Measurements from ENCODE around the gene SH3RF2. TPM values are rescaled to one million over a fixed set of nuclear protein-coding genes. Genes with fewer than 3 reads are reported as not detected.

The SH3RF2 gene
- total and polyA plus RNA-seq, 10 of the 15 experiments (the other 5 are each of a cell fraction or from before 2014, with no cell fraction given), result 0.15 TPM; not detected in 9

DNA sequence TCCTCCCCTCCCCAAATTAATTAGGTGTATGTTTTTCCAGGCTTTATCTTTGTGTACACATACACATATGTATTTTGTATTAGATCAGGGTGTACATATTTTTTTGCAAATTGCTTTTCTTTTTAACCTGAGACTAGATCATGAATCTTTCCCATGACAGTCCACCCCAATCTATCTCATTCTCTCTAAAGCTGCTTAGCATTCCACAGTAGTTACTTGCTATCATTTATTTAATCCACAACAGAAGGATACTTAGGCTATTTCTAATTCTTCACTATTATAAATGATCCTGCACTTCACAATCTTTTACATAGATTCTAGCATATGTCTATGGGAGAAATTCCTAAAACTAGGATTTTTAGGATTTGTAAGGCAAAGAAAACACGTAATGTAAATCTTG is 43.9 kb downstream of the SH3RF2 start:
- CTCF ChIA-PET, result no interaction called here

More for the DNA sequence above, 43.9 kb downstream of the SH3RF2 start:
- in situ Hi-C loops (cut with MboI) (no loop called here), intact Hi-C loops (cut with micrococcal nuclease; ENCODE audit: unreplicated experiment) (no loop called here)
- ATAC-seq (no peak), DNase-seq (ENCODE audit: low read depth, low spot score) (no peak), FAIRE-seq (no peak)
- Histone ChIP-seq H4K20me1 (ENCODE audit: control insufficient read depth, insufficient read depth) (no peaks in the 10 kb centered on the region), H3K4me3 (no peak overlapping the region), H3K9ac (ENCODE audit: control insufficient read depth, insufficient read depth, low read length) (no peak overlapping the region), H3K4me1 (ENCODE audit: control insufficient read depth, insufficient read depth, low read length) (no peaks in the 10 kb centered on the region), H3K79me2 (ENCODE audit: control insufficient read depth, insufficient read depth, low read length) (no peaks in the 10 kb centered on the region), H3K27me3 (replicated peaks in 1 of 2; ENCODE audit: control insufficient read depth in 2 of 2, insufficient read depth in 2 of 2, low read length in 1 of 2) (no peaks in the 10 kb centered on the region; a peak in 1 of 4 replicates), H3K27ac (ENCODE audit: control insufficient read depth, insufficient read depth) (no peak overlapping the region), H3K9me3 (replicated peaks; ENCODE audit: control insufficient read depth, insufficient read depth, low read length) (no peaks in the 10 kb centered on the region), H3K36me3 (ENCODE audit: control insufficient read depth in 2 of 2, insufficient read depth in 2 of 2, low read length in 1 of 2) (no peaks in the 10 kb centered on the region), H3K4me2 (ENCODE audit: control insufficient read depth, insufficient read depth) (no peak overlapping the region), H2AFZ (ENCODE audit: control insufficient read depth, low read depth, low read length) (no peak overlapping the region)
- 35% methylated on average over 1 of the region's 1 CpG for WGBS (ENCODE audit: insufficient coverage, insufficient replicate concordance, low lambda C conversion rate, missing lambda C conversion rate)
- ChIA-PET SMC1A (ENCODE audit: uncharacterized antibody, unreplicated experiment) (no interaction called here), POLR2A (interaction anchor here (0.7 kb wide), 1 partner anchor 514 kb away, joined by 3 read pairs; no protein-coding TSS in a partner anchor), RAD21 (ENCODE audit: unreplicated experiment) (no interaction called here)
- TF ChIP-seq CREB1 (IDR thresholded peaks at IDR 0.05; ENCODE audit: low read depth), result no peak
- no peak for TF ChIP-seq NR2C1 (IDR thresholded peaks at IDR 0.05)
- TF ChIP-seq POLR2A (IDR thresholded peaks at IDR 0.05; ENCODE audit: low read depth, low read length), result no peak
- no peak for TF ChIP-seq EZH2 (IDR thresholded peaks at IDR 0.05; ENCODE audit: borderline replicate concordance, control insufficient read depth, low read depth, low read length)
- no peak for TF ChIP-seq TBL1XR1 (IDR thresholded peaks at IDR 0.05; ENCODE audit: low read depth, low read length)
- no peak for TF ChIP-seq ZBTB11 (CRISPR knock-in tag; IDR thresholded peaks at IDR 0.05)
- TF ChIP-seq, protein P1, sequence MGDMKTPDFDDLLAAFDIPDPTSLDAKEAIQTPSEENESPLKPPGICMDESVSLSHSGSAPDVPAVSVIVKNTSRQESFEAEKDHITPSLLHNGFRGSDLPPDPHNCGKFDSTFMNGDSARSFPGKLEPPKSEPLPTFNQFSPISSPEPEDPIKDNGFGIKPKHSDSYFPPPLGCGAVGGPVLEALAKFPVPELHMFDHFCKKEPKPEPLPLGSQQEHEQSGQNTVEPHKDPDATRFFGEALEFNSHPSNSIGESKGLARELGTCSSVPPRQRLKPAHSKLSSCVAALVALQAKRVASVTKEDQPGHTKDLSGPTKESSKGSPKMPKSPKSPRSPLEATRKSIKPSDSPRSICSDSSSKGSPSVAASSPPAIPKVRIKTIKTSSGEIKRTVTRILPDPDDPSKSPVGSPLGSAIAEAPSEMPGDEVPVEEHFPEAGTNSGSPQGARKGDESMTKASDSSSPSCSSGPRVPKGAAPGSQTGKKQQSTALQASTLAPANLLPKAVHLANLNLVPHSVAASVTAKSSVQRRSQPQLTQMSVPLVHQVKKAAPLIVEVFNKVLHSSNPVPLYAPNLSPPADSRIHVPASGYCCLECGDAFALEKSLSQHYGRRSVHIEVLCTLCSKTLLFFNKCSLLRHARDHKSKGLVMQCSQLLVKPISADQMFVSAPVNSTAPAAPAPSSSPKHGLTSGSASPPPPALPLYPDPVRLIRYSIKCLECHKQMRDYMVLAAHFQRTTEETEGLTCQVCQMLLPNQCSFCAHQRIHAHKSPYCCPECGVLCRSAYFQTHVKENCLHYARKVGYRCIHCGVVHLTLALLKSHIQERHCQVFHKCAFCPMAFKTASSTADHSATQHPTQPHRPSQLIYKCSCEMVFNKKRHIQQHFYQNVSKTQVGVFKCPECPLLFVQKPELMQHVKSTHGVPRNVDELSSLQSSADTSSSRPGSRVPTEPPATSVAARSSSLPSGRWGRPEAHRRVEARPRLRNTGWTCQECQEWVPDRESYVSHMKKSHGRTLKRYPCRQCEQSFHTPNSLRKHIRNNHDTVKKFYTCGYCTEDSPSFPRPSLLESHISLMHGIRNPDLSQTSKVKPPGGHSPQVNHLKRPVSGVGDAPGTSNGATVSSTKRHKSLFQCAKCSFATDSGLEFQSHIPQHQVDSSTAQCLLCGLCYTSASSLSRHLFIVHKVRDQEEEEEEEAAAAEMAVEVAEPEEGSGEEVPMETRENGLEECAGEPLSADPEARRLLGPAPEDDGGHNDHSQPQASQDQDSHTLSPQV (IDR thresholded peaks at IDR 0.05), result no peak
- TF ChIP-seq DPF2 (IDR thresholded peaks at IDR 0.05), result no peak
- BruUV-seq (replicated peaks), result no TSS peak

Measured in GM12878 (cell line).